Type B pancreatic cell (in vitro differentiated cells): ENCODE results near the gene SIGLEC15. TPM values are rescaled to one million over a fixed set of nuclear protein-coding genes. Genes with fewer than 3 reads are reported as not detected.

Source experiments
- DNase-seq: peaks from one replicate; pipeline ENCODE4 v3.0.0; 2021; ENCODE audit warnings: mixed read lengths; ENCODE audit not compliant: unreplicated experiment; ENCODE audit errors: extremely low spot score
- H3K27ac Mint-ChIP-seq: 2 replicates; pipeline ENCODE4 v1.8.0; 2021; ENCODE audit warnings: mild to moderate bottlenecking, mixed read lengths
- H3K27me3 Mint-ChIP-seq: 2 replicates; pipeline ENCODE4 v1.8.0; 2021; ENCODE audit warnings: mixed read lengths
- H3K36me3 Mint-ChIP-seq: 2 replicates; pipeline ENCODE4 v1.8.0; 2021; ENCODE audit warnings: mixed read lengths
- H3K4me1 Mint-ChIP-seq: one replicate; pipeline ENCODE4 v1.8.0; 2021; ENCODE audit warnings: mixed read lengths; ENCODE audit not compliant: unreplicated experiment
- H3K4me3 Mint-ChIP-seq: 2 replicates; pipeline ENCODE4 v1.8.0; 2021; ENCODE audit warnings: mild to moderate bottlenecking, mixed read lengths
- H3K9me3 Mint-ChIP-seq: 2 replicates; pipeline ENCODE4 v1.8.0; 2021; ENCODE audit warnings: mixed read lengths
- CTCF ChIP-seq: fragments of 200-600 bp; sonication (generic); conservative IDR thresholded peaks from 2 replicates; pipeline ENCODE4 v1.5.0; 2021; ENCODE audit warnings: antibody characterized with exemption, mild to moderate bottlenecking
- total RNA-seq: library from RNA; stranded (reverse); gene quantifications from 2 replicates; pipeline ENCODE4 v1.2.1, GENCODE V29; 2021; ENCODE audit warnings: low replicate concordance

The SIGLEC15 gene
- total RNA-seq, 1 donor from 2014 or later, result 0.41 TPM

GRCh38 chr18:45783097-45784075 lies 42.1 kb upstream of the SIGLEC15 start:
- Mint-ChIP-seq H3K36me3 (no peaks in the 10 kb centered on the region), H3K27me3 (no peaks in the 10 kb centered on the region), H3K9me3 (no peaks in the 10 kb centered on the region), H3K4me1 (peaks cover 6% of the 10 kb centered on the region), H3K27ac (no peak overlapping the region), H3K4me3 (no peak overlapping the region)
- no peak for DNase-seq
- no peak for TF ChIP-seq CTCF

DNA sequence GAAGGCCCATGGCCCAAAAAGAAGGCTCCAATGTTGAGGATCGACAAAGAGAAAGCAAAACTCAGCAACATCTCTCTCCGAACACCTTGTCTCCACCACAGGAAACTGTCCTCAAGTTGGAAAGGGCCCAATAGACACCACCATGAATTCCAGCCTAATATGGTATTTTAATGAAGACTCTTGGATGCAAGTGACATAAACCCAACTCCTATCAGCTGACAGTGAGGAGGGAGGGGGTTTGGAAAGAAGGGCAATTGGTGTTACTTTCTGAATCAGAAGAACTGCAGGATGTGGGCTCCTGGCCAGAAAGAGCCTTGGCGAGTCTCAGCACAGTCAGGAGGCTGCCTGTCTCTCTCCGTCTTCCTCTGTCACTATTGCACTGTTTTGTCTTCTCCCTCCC lies 40.3 kb upstream of the SIGLEC15 start:
- Mint-ChIP-seq H3K4me1 (peaks cover 6% of the 10 kb centered on the region), H3K27me3 (no peaks in the 10 kb centered on the region), H3K36me3 (no peaks in the 10 kb centered on the region), H3K27ac (no peak overlapping the region), H3K4me3 (no peak overlapping the region), H3K9me3 (no peaks in the 10 kb centered on the region)
- TF ChIP-seq CTCF, result no peak
- no peak for DNase-seq

- no peaks in the 10 kb centered on the region for H3K9me3 Mint-ChIP-seq
- TF ChIP-seq CTCF, result no peak
- no peaks in the 10 kb centered on the region for H3K27me3 Mint-ChIP-seq
- DNase-seq, result no peak
- H3K4me3 Mint-ChIP-seq, result no peak overlapping the region
- H3K36me3 Mint-ChIP-seq, result no peaks in the 10 kb centered on the region
- no peak overlapping the region for H3K27ac Mint-ChIP-seq
- H3K4me1 Mint-ChIP-seq, result peaks cover 6% of the 10 kb centered on the region
Measured at GRCh38 chr18:45786941-45787340, 38.5 kb upstream of the SIGLEC15 start.

DNA sequence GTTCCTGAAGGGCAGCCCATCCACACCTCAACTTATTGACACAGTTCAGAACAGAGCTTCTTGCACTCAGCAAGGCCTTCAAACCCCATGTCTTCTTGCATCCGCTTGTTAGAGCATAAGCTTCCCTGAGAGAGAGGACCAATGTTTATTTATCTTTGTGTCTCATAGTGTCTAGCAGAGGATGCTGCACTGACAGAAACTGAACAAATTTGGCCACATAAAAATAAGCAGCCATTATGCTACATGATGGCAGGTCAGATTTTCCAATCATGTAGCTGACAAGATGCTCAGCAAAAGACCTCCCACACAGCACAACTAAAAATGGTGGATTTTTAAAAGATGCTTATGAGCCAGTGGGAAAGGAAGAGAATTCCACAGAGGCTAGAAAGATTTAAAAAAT lies 38.1 kb upstream of the SIGLEC15 start:
- H3K9me3 Mint-ChIP-seq, result no peaks in the 10 kb centered on the region
- no peak overlapping the region for H3K4me3 Mint-ChIP-seq
- peaks cover 6% of the 10 kb centered on the region for H3K4me1 Mint-ChIP-seq
- no peak for TF ChIP-seq CTCF
- H3K27me3 Mint-ChIP-seq, result no peaks in the 10 kb centered on the region
- no peak overlapping the region for H3K27ac Mint-ChIP-seq
- DNase-seq, result no peak
- no peaks in the 10 kb centered on the region for H3K36me3 Mint-ChIP-seq

GRCh38 chr18:45788861-45789260 lies 36.6 kb upstream of the SIGLEC15 start:
- TF ChIP-seq CTCF, result no peak
- Mint-ChIP-seq H3K27ac (no peak overlapping the region), H3K36me3 (peaks cover 3% of the 10 kb centered on the region), H3K9me3 (peaks cover 4% of the 10 kb centered on the region), H3K4me1 (peaks cover 5% of the 10 kb centered on the region), H3K27me3 (no peaks in the 10 kb centered on the region), H3K4me3 (no peak overlapping the region)
- DNase-seq, result no peak
